Measurements from ENCODE around the gene TCP11. TPM values are rescaled to one million over a fixed set of nuclear protein-coding genes. Genes with fewer than 3 reads are reported as not detected.

Gene TCP11
- not detected in 2 replicates for total RNA-seq (2021)
- long read RNA-seq = 0 reads

DNA sequence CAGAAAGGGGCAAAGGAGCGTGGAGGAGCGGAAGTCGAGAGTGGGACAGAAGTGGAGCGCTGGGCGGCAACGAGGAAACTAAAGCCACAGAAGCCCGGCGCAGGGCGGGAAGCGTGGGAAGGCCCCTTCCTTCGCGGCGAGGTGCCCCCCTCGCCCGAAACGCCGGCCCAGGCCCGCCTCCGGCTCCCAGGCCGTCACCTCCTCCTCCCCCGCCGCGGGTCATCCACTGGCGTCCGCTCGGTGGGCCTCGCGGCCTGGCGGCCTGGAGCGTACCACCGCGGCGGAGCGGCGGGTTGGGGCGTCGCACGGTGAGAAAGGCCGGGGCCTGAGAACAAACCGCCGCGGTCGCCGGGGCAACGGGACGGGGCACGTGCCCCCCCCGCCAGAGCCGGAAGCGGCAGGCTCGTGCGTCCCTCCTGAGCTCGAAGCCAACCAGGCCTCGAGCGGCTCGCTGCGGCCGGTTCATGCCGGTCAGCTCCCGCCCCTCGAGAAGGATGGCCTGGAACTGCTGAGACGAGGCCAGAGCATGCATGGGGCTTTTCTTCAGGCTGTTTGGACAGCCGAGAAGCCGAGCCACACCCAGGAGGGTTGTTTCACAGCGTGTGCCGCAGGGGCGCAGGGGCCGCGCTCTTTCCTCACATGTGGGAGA, at the start of gene TCP11:
Gene TCP11 (minus strand): TSS at position 333 of the 649 bp plus-strand sequence. CDS start 469 bp downstream, outside the sequence.
- H3K4me2 ChIP-seq (ENCODE audit: insufficient read depth, insufficient read length, low read length) = no peak within 1 kb of the TSS
- H3K56ac ChIP-seq (ENCODE audit: insufficient read length, low read depth, low read length) = no peak within 1 kb of the TSS
- H3K14ac ChIP-seq (ENCODE audit: insufficient read depth, low read length) = no peak within 1 kb of the TSS
- H3K23me2 ChIP-seq (ENCODE audit: insufficient read length, low read depth, low read length, poor library complexity, severe bottlenecking) = no peaks in the 10 kb centered on the region
- no peaks in the 10 kb centered on the region for H3K79me1 ChIP-seq (ENCODE audit: insufficient read depth, low read depth, low read length, poor library complexity, severe bottlenecking)
- Mint-ChIP-seq H3K9me3 (no peaks in the 10 kb centered on the region), H3K27ac (no peak within 1 kb of the TSS), H3K27me3 (ENCODE audit: low read depth) (peaks cover 7% of the 10 kb centered on the region), H3K4me3 (no peak within 1 kb of the TSS; a peak in 1 of 5 replicates), H3K4me1 (peaks cover 4 to 10% of the 10 kb centered on the region in 2 experiments), H3K36me3 (ENCODE audit: insufficient read depth in 1 of 3, low read depth in 3 of 3) (no peaks in the 10 kb centered on the region)
- no peak within 1 kb of the TSS for H3K27ac ChIP-seq (ENCODE audit: insufficient read length, low read depth, low read length)
- H4K20me1 ChIP-seq (ENCODE audit: control insufficient read depth, insufficient read depth, insufficient read length) = no peaks in the 10 kb centered on the region
- no peak within 1 kb of the TSS for H2BK15ac ChIP-seq (ENCODE audit: low read depth, low read length)
- TF ChIP-seq, protein P1, sequence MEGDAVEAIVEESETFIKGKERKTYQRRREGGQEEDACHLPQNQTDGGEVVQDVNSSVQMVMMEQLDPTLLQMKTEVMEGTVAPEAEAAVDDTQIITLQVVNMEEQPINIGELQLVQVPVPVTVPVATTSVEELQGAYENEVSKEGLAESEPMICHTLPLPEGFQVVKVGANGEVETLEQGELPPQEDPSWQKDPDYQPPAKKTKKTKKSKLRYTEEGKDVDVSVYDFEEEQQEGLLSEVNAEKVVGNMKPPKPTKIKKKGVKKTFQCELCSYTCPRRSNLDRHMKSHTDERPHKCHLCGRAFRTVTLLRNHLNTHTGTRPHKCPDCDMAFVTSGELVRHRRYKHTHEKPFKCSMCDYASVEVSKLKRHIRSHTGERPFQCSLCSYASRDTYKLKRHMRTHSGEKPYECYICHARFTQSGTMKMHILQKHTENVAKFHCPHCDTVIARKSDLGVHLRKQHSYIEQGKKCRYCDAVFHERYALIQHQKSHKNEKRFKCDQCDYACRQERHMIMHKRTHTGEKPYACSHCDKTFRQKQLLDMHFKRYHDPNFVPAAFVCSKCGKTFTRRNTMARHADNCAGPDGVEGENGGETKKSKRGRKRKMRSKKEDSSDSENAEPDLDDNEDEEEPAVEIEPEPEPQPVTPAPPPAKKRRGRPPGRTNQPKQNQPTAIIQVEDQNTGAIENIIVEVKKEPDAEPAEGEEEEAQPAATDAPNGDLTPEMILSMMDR (conservative IDR thresholded peaks at IDR 0.05) = no peak
- no CpG with 5 or more reads among the region's 69 CpGs for WGBS (ENCODE audit: extremely low coverage, insufficient read length, low lambda C conversion rate)
- H2BK120ac ChIP-seq (ENCODE audit: low read depth, low read length, poor library complexity, severe bottlenecking) = no peak within 1 kb of the TSS
- H3K23ac ChIP-seq (ENCODE audit: insufficient read length, low read depth, low read length) = no peak within 1 kb of the TSS
- no peak within 1 kb of the TSS for H4K91ac ChIP-seq (ENCODE audit: insufficient read length, low read depth, low read length)
- H4K5ac ChIP-seq (ENCODE audit: insufficient read length, low read depth, low read length) = no peak within 1 kb of the TSS
- H3K18ac ChIP-seq (ENCODE audit: insufficient read length, low read depth, low read length) = no peak within 1 kb of the TSS
- DNase-seq = peak; percentile 68
- no peak within 1 kb of the TSS for H2BK5ac ChIP-seq (ENCODE audit: insufficient read length, low read length)
- H3K27me3 ChIP-seq (ENCODE audit: insufficient read depth, low read length) = no peaks in the 10 kb centered on the region
- H3T11ph ChIP-seq (ENCODE audit: low read length) = no peak within 1 kb of the TSS
- H4K8ac ChIP-seq (replicated peaks; ENCODE audit: insufficient read length, low read depth, low read length) = no peak within 1 kb of the TSS
- H3K9ac ChIP-seq (ENCODE audit: extremely low read depth, insufficient read length, low read length) = no peak within 1 kb of the TSS
- no peak within 1 kb of the TSS for H3K4ac ChIP-seq (ENCODE audit: low read depth, low read length)
- no peak within 1 kb of the TSS for H2BK20ac ChIP-seq (ENCODE audit: low read depth, low read length, poor library complexity, severe bottlenecking)
- no peaks in the 10 kb centered on the region for H3K9me3 ChIP-seq (ENCODE audit: control insufficient read depth, low read depth, low read length)
- no peak within 1 kb of the TSS for H2AK5ac ChIP-seq (ENCODE audit: insufficient read length, low read length)
- H3K4me1 ChIP-seq (ENCODE audit: insufficient read depth, low read length) = no peaks in the 10 kb centered on the region
- no peaks in the 10 kb centered on the region for H3K79me2 ChIP-seq (ENCODE audit: insufficient read depth, low read length)
- H2BK12ac ChIP-seq (ENCODE audit: insufficient read length, low read depth, low read length) = no peak within 1 kb of the TSS
- no peak within 1 kb of the TSS for H2AFZ ChIP-seq (ENCODE audit: low read length)
